ENCODE results near the gene LY6G6C. TPM values are rescaled to one million over a fixed set of nuclear protein-coding genes. Genes with fewer than 3 reads are reported as not detected.
A peak's percentile ranks its signal among the peaks of the same experiment; 100 is the strongest.

Gene LY6G6C
- total and polyA plus RNA-seq, 10 of the 15 experiments (the other 5 are each of a cell fraction or from before 2014, with no cell fraction given) = not detected

- TF ChIP-seq ZNF687 (IDR thresholded peaks at IDR 0.05) (no peak), SPI1 (IDR thresholded peaks at IDR 0.05; ENCODE audit: borderline replicate concordance, insufficient read depth, low read depth, low read length) (peak; percentile 71), USF2 (IDR thresholded peaks at IDR 0.05; ENCODE audit: borderline replicate concordance, low read depth, low read length) (no peak), SMC3 (IDR thresholded peaks at IDR 0.05; ENCODE audit: borderline replicate concordance, low read length) (0 out of 2 replicates have a peak, but pooled peaks have one; percentile 11), CEBPZ (IDR thresholded peaks at IDR 0.05; ENCODE audit: low read depth, low read length) (no peak), CBX5 (IDR thresholded peaks at IDR 0.05; ENCODE audit: low read depth) (no peak), PBX3 (IDR thresholded peaks at IDR 0.05; ENCODE audit: insufficient replicate concordance, low read depth, low read length) (no peak), E2F4 (IDR thresholded peaks at IDR 0.05; ENCODE audit: low read depth, low read length) (no peak), GATAD2B (conservative IDR thresholded peaks at IDR 0.05; ENCODE audit: low read depth) (no peak), NFXL1 (IDR thresholded peaks at IDR 0.05; ENCODE audit: borderline replicate concordance) (no peak), CREM (IDR thresholded peaks at IDR 0.05; ENCODE audit: low read depth) (peak; percentile 82), USF1 (IDR thresholded peaks at IDR 0.05; ENCODE audit: borderline replicate concordance, extremely low read length, insufficient read depth, low read depth, low read length) (no peak), ETV6 (conservative IDR thresholded peaks at IDR 0.05 in 1 of 2, IDR thresholded peaks at IDR 0.05 in 1 of 2; ENCODE audit: borderline replicate concordance in 1 of 2, low read depth in 1 of 2) (peak in 1 of 2 experiments; percentile 94; a peak in 2 of 4 replicates), NR2F1 (conservative IDR thresholded peaks at IDR 0.05) (no peak), POLR2AphosphoS5 (IDR thresholded peaks at IDR 0.05; ENCODE audit: low read length) (peak; percentile 60)
Measured at GRCh38 chr6:31737991-31738979, 16.7 kb upstream of the LY6G6C start (continued).

All from GM12878 (cell line).